DND-41 (cell line): ENCODE results near the gene RAB20.

Experiments
- ATAC-seq: fragments of 200-7000 bp; cut with Tn5 transposase; 3 replicates; pipeline ENCODE4 v1.9.1; 2021; ENCODE audit warnings: low read depth; ENCODE audit not compliant: insufficient read depth
- DNase-seq: peaks from one replicate; pipeline ENCODE4 v3.0.0-alpha.2; 2020
- H2AFZ ChIP-seq: 2 replicates; pipeline ENCODE4 v1.6.0; 2012; ENCODE audit warnings: low read depth, low read length
- H3K27ac ChIP-seq: 2 replicates; pipeline ENCODE4 v1.5.1; 2012; ENCODE audit warnings: low read length, inconsistent platforms
- H3K27me3 ChIP-seq: fragments of 200-600 bp; sonication (generic); 2 replicates; pipeline ENCODE4 v1.6.0; 2012; ENCODE audit warnings: low read length, mild to moderate bottlenecking, inconsistent platforms; ENCODE audit not compliant: insufficient read depth, poor library complexity
- H3K36me3 ChIP-seq: 2 replicates; pipeline ENCODE4 v1.5.1; 2012; ENCODE audit warnings: low read length, inconsistent platforms; ENCODE audit not compliant: insufficient read depth
- H3K4me1 ChIP-seq: 2 replicates; pipeline ENCODE4 v1.5.1; 2012; ENCODE audit warnings: mild to moderate bottlenecking, low read length; ENCODE audit not compliant: insufficient read depth
- H3K4me2 ChIP-seq: 2 replicates; pipeline ENCODE4 v1.6.0; 2012; ENCODE audit warnings: mild to moderate bottlenecking, moderate library complexity, low read length, inconsistent platforms; ENCODE audit not compliant: insufficient read depth
- H3K4me3 ChIP-seq, 2 experiments: fragments of 200-600 bp in 1 of 2; shearing (Covaris generic) in 1 of 2; 2 replicates each; pipeline ENCODE4 v1.5.1; 2012 to 2016; ENCODE audit warnings: inconsistent platforms in 2 of 2, low read length in 2 of 2, mild to moderate bottlenecking in 2 of 2, low read depth in 1 of 2, moderate library complexity in 1 of 2
- H3K79me2 ChIP-seq: 2 replicates; pipeline ENCODE4 v1.6.0; 2012; ENCODE audit warnings: low read length, inconsistent platforms; ENCODE audit not compliant: insufficient read depth
- H3K9ac ChIP-seq: 2 replicates; pipeline ENCODE4 v1.6.0; 2012; ENCODE audit warnings: low read depth, mild to moderate bottlenecking, inconsistent platforms, low read length, moderate library complexity
- H3K9me3 ChIP-seq: 2 replicates; pipeline ENCODE4 v1.5.1; 2012; ENCODE audit warnings: low read length, moderate library complexity, mild to moderate bottlenecking, inconsistent platforms; ENCODE audit not compliant: insufficient read depth, severe bottlenecking
- H4K20me1 ChIP-seq: 2 replicates; pipeline ENCODE4 v1.6.0; 2012; ENCODE audit warnings: low read length; ENCODE audit not compliant: insufficient read depth
- CTCF ChIP-seq: IDR thresholded peaks from 2 replicates; pipeline ENCODE4 v1.5.1; 2012; ENCODE audit warnings: borderline replicate concordance, low read length, moderate library complexity, mild to moderate bottlenecking; ENCODE audit not compliant: poor library complexity, severe bottlenecking; ENCODE audit errors: extremely low read depth
- EZH2 ChIP-seq: IDR thresholded peaks from 3 replicates; pipeline ENCODE4 v1.6.1; 2012; ENCODE audit warnings: borderline replicate concordance, low read depth, mild to moderate bottlenecking, moderate library complexity, low read length, inconsistent platforms; ENCODE audit not compliant: severe bottlenecking

The RAB20 gene

GRCh38 chr13:110557082-110557481 is 4.4 kb downstream of the RAB20 start:
- H3K9me3 ChIP-seq: no peaks in the 10 kb centered on the region
- ATAC-seq: no peak
- peaks cover 24% of the 10 kb centered on the region for H3K4me1 ChIP-seq
- H3K9ac ChIP-seq: no peak overlapping the region
- no peaks in the 10 kb centered on the region for H3K79me2 ChIP-seq
- H3K36me3 ChIP-seq: no peaks in the 10 kb centered on the region; the same call in 1 of the 2 replicates
- H4K20me1 ChIP-seq: peaks cover 5% of the 10 kb centered on the region
- no peak for DNase-seq
- no peak overlapping the region for H3K4me3 ChIP-seq
- peaks cover 25% of the 10 kb centered on the region for H3K27me3 ChIP-seq
- H2AFZ ChIP-seq: no peak overlapping the region
- H3K27ac ChIP-seq: no peak overlapping the region
- no peak overlapping the region for H3K4me2 ChIP-seq
- TF ChIP-seq EZH2 (no peak), CTCF (no peak)

- TF ChIP-seq CTCF: no peak
- no peak for TF ChIP-seq EZH2
- Histone ChIP-seq H3K27me3 (peaks cover 19% of the 10 kb centered on the region), H3K9me3 (no peaks in the 10 kb centered on the region), H3K36me3 (no peaks in the 10 kb centered on the region; the same call in 1 of the 2 replicates), H3K4me2 (no peak overlapping the region), H2AFZ (no peak overlapping the region), H3K27ac (no peak overlapping the region), H3K4me1 (peaks cover 16% of the 10 kb centered on the region), H3K4me3 (no peak overlapping the region), H3K9ac (no peak overlapping the region), H3K79me2 (no peaks in the 10 kb centered on the region), H4K20me1 (peaks cover 5% of the 10 kb centered on the region)
- no peak for ATAC-seq
- DNase-seq: no peak
These were observed 5.3 kb downstream of the RAB20 start for GRCh38 chr13:110556224-110556606.

- H3K4me1 ChIP-seq: peaks cover 11% of the 10 kb centered on the region
- no peak overlapping the region for H3K27ac ChIP-seq
- ATAC-seq (no peak), DNase-seq (no peak)
- H4K20me1 ChIP-seq: peaks cover 5% of the 10 kb centered on the region
- no peak overlapping the region for H3K4me3 ChIP-seq
- H3K79me2 ChIP-seq: no peaks in the 10 kb centered on the region
- no peak for TF ChIP-seq CTCF
- no peak for TF ChIP-seq EZH2
- H3K9ac ChIP-seq: no peak overlapping the region
- H3K27me3 ChIP-seq: peaks cover 19% of the 10 kb centered on the region
- no peak overlapping the region for H2AFZ ChIP-seq
- no peaks in the 10 kb centered on the region for H3K9me3 ChIP-seq
- no peaks in the 10 kb centered on the region for H3K36me3 ChIP-seq
- H3K4me2 ChIP-seq: no peak overlapping the region
These were observed 5.8 kb downstream of the RAB20 start for GRCh38 chr13:110555601-110556223.

- no peak overlapping the region for H3K4me3 ChIP-seq
- H3K79me2 ChIP-seq: no peaks in the 10 kb centered on the region
- no peak for DNase-seq
- no peak overlapping the region for H2AFZ ChIP-seq
- no peak overlapping the region for H3K9ac ChIP-seq
- peaks cover 3% of the 10 kb centered on the region; the same call in 1 of the 2 replicates for H3K4me1 ChIP-seq
- H3K27ac ChIP-seq: no peak overlapping the region
- ATAC-seq: no peak
- peaks cover 12% of the 10 kb centered on the region for H3K27me3 ChIP-seq
- H3K4me2 ChIP-seq: no peak overlapping the region
- no peak for TF ChIP-seq CTCF
- no peaks in the 10 kb centered on the region for H3K36me3 ChIP-seq
- H4K20me1 ChIP-seq: peaks cover 3% of the 10 kb centered on the region
- no peaks in the 10 kb centered on the region for H3K9me3 ChIP-seq
These were observed 6.6 kb downstream of the RAB20 start for GRCh38 chr13:110554946-110555345.
